Activated naive CD8-positive, alpha-beta T cell (primary cell): Measurements from ENCODE around the gene CRYM.

Experiments used
- H3K27ac Mint-ChIP-seq: one replicate; pipeline ENCODE4 v1.8.0; 2021; ENCODE audit warnings: mixed read lengths
- H3K27me3 Mint-ChIP-seq: one replicate; pipeline ENCODE4 v1.8.0; 2021; ENCODE audit warnings: mixed read lengths
- H3K36me3 Mint-ChIP-seq: one replicate; pipeline ENCODE4 v1.8.0; 2021; ENCODE audit warnings: mixed read lengths
- H3K4me1 Mint-ChIP-seq: one replicate; pipeline ENCODE4 v1.8.0; 2021; ENCODE audit warnings: low read depth, mixed read lengths
- H3K4me3 Mint-ChIP-seq: one replicate; pipeline ENCODE4 v1.8.0; 2021; ENCODE audit warnings: mild to moderate bottlenecking, mixed read lengths
- H3K9me3 Mint-ChIP-seq: one replicate; pipeline ENCODE4 v1.8.0; 2021; ENCODE audit warnings: low read depth, mixed read lengths

CRYM gene

GRCh38 chr16:21211486-21211885 lies 66.6 kb downstream of the CRYM start, which contains the start of gene ZP2:
ZP2 (minus strand) TSS chr16:21211574; CDS start chr16:21211547, 27 bp downstream.
- no peak within 1 kb of the TSS for H3K27ac Mint-ChIP-seq
- peaks cover 10% of the 10 kb centered on the region for H3K27me3 Mint-ChIP-seq
- no peaks in the 10 kb centered on the region for H3K36me3 Mint-ChIP-seq
- H3K4me1 Mint-ChIP-seq: no peaks in the 10 kb centered on the region
- H3K4me3 Mint-ChIP-seq: no peak within 1 kb of the TSS
- H3K9me3 Mint-ChIP-seq: no peaks in the 10 kb centered on the region
